NCI-H1694 (cell line): ENCODE data around the gene CD47.

Experiments
- DNase-seq: peaks from one replicate; lab custom pipeline; 2025; lab: John Stamatoyannopoulos, UW

CD47 gene

DNA sequence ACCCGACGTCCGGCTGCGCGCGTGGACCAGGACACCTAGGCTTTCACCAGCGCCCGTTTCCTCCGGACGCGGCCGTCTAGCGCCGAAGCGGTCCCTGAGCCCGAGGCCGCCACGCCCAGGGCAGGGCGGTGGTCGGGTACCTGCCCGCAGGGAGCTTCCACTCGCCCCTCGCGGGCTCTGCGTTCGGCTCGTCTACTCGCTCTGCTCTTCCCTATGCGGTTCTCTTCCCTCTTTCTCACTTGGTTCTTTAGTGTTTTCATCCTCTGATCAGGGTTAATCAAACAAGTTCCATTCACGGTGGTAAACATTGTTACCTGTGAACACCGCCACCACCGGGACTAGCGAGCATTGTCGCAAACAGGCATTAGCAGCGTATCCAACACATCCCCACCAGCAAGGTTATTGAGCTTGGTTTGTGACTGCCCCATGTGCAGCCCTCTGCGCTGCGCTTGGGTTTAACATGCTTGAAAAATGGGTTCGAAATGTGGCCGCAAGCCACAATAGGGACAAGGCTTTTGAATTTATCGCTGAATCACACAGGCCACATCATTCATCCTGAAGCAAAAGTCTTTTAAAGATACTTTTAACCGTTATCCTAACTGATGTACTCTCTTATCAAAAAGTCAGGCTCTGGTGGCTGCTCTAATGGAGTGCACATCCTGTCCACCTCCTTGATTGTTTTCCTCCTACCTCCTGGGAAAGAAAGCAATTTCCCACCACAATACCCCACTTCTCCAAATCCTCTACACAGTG is 843 bp upstream of the CD47 start:
- DNase-seq, result no peak

DNA sequence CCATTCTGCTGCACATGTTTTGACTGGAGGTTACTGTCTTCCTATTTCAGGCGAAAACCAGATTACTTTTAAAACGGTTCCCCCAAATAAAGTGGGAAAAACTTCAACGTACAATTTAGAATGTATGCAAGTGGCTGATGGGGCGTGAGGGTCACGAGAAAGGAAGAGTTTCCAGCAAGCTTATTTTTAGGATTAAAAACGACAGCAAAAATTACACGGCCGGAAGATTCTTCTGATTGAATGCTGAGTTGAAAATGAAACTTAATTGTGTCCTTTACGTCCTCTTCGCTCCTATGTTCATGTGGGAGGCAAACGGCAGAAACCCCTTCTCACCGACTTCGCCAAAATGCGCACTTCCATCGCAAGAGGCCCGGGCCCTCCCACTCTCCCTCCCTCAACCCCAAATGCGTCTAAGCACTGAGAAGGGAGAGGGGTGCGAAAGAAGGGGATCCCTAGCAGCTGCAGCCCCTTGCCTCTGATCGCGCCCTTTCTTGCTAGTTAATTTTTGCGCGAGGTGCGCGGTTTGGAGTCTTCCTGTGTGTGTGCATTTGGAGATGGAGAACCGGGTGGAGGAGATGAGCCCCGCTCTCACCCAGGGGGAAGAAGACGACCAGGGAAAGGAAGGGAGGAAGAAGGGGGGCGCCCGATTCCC is 656 bp downstream of the CD47 start:
- no peak for DNase-seq

- DNase-seq, result no peak
These were observed 1.3 kb downstream of the CD47 start for GRCh38 chr3:108089579-108089978.

GRCh38 chr3:108088697-108089096 is 2.1 kb downstream of the CD47 start:
- no peak for DNase-seq

- no peak for DNase-seq
These were observed 2.7 kb downstream of the CD47 start for GRCh38 chr3:108088146-108088545.

DNA sequence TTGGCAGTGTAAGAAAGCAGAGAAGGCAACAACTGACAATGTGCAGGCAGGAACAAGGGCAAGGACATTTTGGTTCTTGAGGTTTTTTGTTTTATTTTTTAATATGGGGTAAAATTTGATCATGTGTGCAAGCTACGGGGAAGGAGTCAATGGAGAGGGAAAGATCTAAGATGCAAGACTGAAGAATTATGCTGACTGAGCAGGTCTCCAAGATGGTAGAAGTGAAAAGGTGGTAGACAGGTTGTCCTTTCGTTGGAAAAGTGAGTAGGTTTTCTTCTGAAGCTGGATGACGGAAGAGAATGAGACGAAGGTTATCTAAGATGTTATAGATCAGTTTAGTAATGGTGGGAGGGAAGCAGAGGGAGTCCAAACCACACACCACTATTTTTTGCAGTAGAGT is 4.2 kb downstream of the CD47 start:
- DNase-seq, result no peak

DNA sequence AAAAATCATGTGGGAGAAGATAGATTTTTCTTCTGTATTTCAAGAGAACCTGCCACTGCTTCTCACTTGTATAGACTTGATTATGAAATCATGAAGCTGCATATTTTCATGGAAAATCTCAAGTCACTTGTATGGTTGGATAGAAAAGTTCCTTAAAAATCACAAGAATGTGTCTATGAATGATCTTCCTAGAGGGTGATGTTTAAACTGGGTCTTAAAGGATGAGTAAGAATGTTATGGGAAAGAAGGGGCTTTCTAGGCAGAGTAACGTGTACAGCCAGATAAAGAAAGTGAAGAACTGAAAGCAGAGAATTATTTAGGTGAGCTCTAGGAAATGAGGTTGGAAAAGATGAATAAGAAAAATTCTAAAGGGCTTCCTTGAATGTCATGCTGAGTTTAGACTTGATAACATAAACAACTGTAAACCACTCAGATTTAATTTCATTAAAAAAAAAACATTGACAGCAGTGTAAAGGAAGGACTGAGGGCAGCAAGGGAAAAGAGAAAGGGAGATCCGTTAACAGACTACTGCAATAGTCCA is 5.0 kb downstream of the CD47 start:
- no peak for DNase-seq

DNA sequence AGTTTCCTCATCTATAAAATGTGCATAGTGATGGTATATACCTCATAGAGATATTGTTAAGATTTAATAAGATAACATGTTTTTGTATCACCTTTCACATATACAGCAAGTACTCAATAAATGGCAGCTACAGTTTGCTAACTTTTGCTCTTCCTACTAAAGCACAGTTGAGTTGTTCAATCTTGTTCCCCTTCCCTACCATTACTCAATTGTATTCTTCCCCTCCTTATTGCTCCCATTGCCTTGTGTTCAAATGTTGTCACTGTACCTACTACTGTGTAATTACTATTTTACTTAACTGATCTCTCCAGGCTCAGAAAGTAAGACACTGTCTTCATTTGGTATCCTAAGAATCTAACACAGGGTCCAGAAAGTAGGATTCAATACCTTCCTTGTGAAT is 5.5 kb downstream of the CD47 start:
- no peak for DNase-seq

DNA sequence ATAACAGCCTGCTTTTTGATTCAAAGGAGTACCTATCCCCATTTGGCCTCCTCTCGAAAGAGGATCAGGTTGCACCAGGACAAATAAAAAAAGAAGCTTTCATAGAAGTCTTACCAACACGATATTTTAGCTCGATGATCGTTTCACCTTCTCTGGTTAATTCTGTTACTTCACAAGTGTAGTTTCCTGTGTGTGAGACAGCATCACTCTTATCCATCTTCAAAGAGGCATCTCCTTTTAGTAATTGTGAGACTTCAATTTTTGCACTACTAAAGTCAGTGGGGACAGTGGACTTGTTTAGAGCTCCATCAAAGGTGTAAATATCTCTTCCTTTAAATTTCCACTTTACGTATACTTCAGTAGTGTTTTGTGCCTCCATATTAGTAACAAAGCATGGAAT is 11.0 kb downstream of the CD47 start:
- DNase-seq, result no peak

- DNase-seq, result no peak
These were observed 11.8 kb downstream of the CD47 start for GRCh38 chr3:108079043-108079442.

GRCh38 chr3:108076564-108076963 is 14.3 kb downstream of the CD47 start:
- DNase-seq, result no peak

GRCh38 chr3:108073764-108074431 is 16.9 kb downstream of the CD47 start:
- DNase-seq, result no peak

DNA sequence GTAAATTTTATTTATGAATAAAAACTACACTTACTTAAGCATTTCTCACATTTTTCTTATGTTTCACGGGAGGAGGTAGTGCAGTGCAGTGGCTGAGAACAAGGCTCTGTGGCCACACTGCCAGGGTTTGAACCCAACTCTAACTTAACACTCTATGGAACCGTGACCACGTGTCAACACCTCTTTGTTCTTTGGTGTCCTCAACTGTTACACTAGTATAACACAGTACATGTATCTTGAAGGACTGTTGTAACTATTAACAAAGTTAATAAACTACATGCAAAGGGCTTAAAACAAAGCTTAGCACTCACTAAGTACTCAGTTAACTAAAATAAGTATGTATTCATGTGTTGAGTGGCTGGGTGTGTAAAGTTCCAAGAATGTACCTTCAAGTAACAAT is 19.5 kb downstream of the CD47 start:
- no peak for DNase-seq

GRCh38 chr3:108070356-108070755 is 20.5 kb downstream of the CD47 start:
- DNase-seq, result no peak

GRCh38 chr3:108067768-108068167 is 23.1 kb downstream of the CD47 start:
- DNase-seq, result no peak

DNA sequence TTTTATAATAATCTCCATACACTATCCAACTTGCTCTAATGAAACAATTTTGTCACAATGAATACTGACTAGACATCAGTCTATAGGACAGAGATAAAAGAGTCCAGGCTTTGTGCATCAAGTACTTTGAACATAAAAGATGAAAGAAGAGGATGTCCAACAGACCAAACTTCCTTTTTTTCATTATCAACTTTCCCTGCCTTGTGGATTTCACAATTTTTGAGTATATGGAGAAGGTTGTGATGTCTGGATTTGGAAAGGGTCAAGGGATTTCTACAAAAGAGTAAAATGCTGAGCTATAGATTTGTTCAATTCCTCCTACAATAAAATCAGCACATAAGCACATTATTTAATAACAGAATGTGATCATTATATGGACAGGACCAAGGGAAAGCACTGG is 25.7 kb downstream of the CD47 start:
- no peak for DNase-seq

- no peak for DNase-seq
These were observed 26.4 kb downstream of the CD47 start for GRCh38 chr3:108064293-108064887.

- no peak for DNase-seq
These were observed 28.8 kb downstream of the CD47 start for GRCh38 chr3:108062051-108062450.

GRCh38 chr3:108060331-108060730 is 30.5 kb downstream of the CD47 start:
- no peak for DNase-seq

DNA sequence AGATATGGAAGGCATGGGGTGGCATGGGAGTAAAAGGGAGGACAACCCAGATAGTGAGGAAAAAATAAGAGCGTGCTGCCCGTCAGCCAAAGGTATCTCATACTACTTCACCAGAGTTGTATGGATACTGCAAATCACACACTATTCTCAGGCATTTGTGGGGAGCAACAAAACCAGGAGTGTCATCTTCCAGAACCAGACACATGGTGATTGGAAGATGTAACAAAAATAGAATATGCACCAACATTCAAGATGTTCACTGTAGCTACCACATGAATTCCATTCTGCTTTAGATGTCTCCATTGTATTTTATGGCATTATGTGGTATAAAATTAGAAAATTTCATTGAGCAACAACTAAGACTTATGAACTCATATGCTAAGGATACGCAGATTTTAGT is 34.9 kb downstream of the CD47 start:
- no peak for DNase-seq

GRCh38 chr3:108054935-108055334 is 35.9 kb downstream of the CD47 start:
- no peak for DNase-seq

GRCh38 chr3:108053483-108053882 is 37.3 kb downstream of the CD47 start:
- no peak for DNase-seq

DNA sequence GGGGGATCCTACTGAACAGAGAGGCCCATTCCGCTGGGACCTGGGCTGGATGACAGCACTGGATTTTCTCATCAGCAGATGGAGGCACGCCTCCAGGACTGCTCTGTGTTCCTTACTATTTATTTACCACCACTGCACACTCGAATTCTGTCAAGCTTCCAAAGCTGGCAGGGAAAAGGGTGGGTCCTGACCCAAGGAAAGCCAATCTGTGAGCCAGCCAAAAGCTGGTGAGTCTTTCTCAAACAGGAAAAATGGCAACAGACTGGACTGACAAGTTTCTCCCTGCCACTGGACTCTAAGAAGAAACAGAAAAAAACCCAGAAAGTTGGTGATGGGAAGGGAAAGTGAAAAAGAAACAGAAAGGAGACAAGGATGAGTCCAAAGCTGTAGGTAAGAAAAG is 37.8 kb downstream of the CD47 start:
- DNase-seq, result peak; percentile 86
